Upper lobe of right lung (tissue), 1 donor: Measurements from ENCODE around the gene CDH13. TPM values are rescaled to one million over a fixed set of nuclear protein-coding genes. Genes with fewer than 3 reads are reported as not detected.

Experiments used
- ATAC-seq: fragments of 200-7000 bp; cut with Tn5 transposase; one replicate; pipeline ENCODE4 v1.9.1; 2020; ENCODE audit warnings: mild to moderate bottlenecking, moderate library complexity
- DNase-seq: peaks from one replicate; pipeline ENCODE4 v3.0.0-alpha.2; 2020
- H3K27ac ChIP-seq: fragments of 200-600 bp; one replicate; pipeline ENCODE4 v1.8.0; 2022
- H3K27me3 ChIP-seq: fragments of 200-600 bp; one replicate; pipeline ENCODE4 v1.8.0; 2022; ENCODE audit warnings: mild to moderate bottlenecking
- H3K36me3 ChIP-seq: fragments of 200-600 bp; one replicate; pipeline ENCODE4 v1.8.0; 2022
- H3K4me1 ChIP-seq: fragments of 200-600 bp; one replicate; pipeline ENCODE4 v1.8.0; 2022
- H3K4me3 ChIP-seq: fragments of 200-600 bp; one replicate; pipeline ENCODE4 v1.8.0; 2022; ENCODE audit warnings: mild to moderate bottlenecking
- H3K9me3 ChIP-seq: fragments of 200-600 bp; one replicate; pipeline ENCODE4 v1.8.0; 2022
- CTCF ChIP-seq: fragments of 200-600 bp; IDR thresholded peaks from one replicate; pipeline ENCODE4 v1.8.0; 2022; ENCODE audit warnings: antibody characterized with exemption
- intact Hi-C: fragments of 100-400 bp; cut with DNase I; formaldehyde crosslinking; loops from one replicate; pipeline ENCODE4 v1.11.0; 2022
- total RNA-seq: library from RNA; stranded (reverse); fragmentation: NEBNext Ultra II Directional; extraction: Animal tissue kit (Norgen Biotek cat#: 25700); gene quantifications from one replicate; pipeline ENCODE4 v1.2.1, GENCODE V29; 2021
- donor health status: DM: no; HTN: yes; CAD: no; lungs with severe emphysema.

Gene CDH13
- total RNA-seq, 1 donor from 2014 or later = 27.2 TPM

- Histone ChIP-seq H3K9me3 (no peaks in the 10 kb centered on the region), H3K27me3 (peaks cover 5% of the 10 kb centered on the region), H3K4me1 (no peaks in the 10 kb centered on the region), H3K36me3 (no peaks in the 10 kb centered on the region), H3K27ac (no peak overlapping the region), H3K4me3 (no peak overlapping the region)
- TF ChIP-seq CTCF = no peak
- intact Hi-C loops = no loop called here
- ATAC-seq (no peak), DNase-seq (no peak)
Observed at GRCh38 chr16:82801361-82801760, 174.6 kb downstream of the CDH13 start.

GRCh38 chr16:82805866-82806265 lies 179.1 kb downstream of the CDH13 start:
- H3K27me3 ChIP-seq = peaks cover 5% of the 10 kb centered on the region
- H3K36me3 ChIP-seq = no peaks in the 10 kb centered on the region
- H3K27ac ChIP-seq = no peak overlapping the region
- H3K9me3 ChIP-seq = no peaks in the 10 kb centered on the region
- intact Hi-C loops = no loop called here
- no peak for TF ChIP-seq CTCF
- no peak overlapping the region for H3K4me3 ChIP-seq
- no peaks in the 10 kb centered on the region for H3K4me1 ChIP-seq
- DNase-seq (no peak), ATAC-seq (no peak)

- ATAC-seq = no peak
- intact Hi-C loops = no loop called here
- Histone ChIP-seq H3K4me1 (no peaks in the 10 kb centered on the region), H3K9me3 (no peaks in the 10 kb centered on the region), H3K27ac (no peak overlapping the region), H3K27me3 (peaks cover 5% of the 10 kb centered on the region), H3K36me3 (no peaks in the 10 kb centered on the region), H3K4me3 (no peak overlapping the region)
- no peak for TF ChIP-seq CTCF
- no peak for DNase-seq
Observed at GRCh38 chr16:82807311-82807710, 180.5 kb downstream of the CDH13 start.

- no peaks in the 10 kb centered on the region for H3K4me1 ChIP-seq
- ATAC-seq = no peak
- H3K27me3 ChIP-seq = peaks cover 5% of the 10 kb centered on the region
- TF ChIP-seq CTCF = no peak
- no peaks in the 10 kb centered on the region for H3K9me3 ChIP-seq
- no peak for DNase-seq
- intact Hi-C loops = no loop called here
- H3K4me3 ChIP-seq = no peak overlapping the region
- no peak overlapping the region for H3K27ac ChIP-seq
- no peaks in the 10 kb centered on the region for H3K36me3 ChIP-seq
Observed at GRCh38 chr16:82808036-82808435, 181.3 kb downstream of the CDH13 start.

GRCh38 chr16:82810077-82810476 lies 183.3 kb downstream of the CDH13 start:
- no peak overlapping the region for H3K27ac ChIP-seq
- intact Hi-C loops = no loop called here
- no peak for DNase-seq
- no peak for TF ChIP-seq CTCF
- no peaks in the 10 kb centered on the region for H3K36me3 ChIP-seq
- H3K9me3 ChIP-seq = no peaks in the 10 kb centered on the region
- no peak for ATAC-seq
- H3K4me3 ChIP-seq = no peak overlapping the region
- H3K27me3 ChIP-seq = no peaks in the 10 kb centered on the region
- H3K4me1 ChIP-seq = no peaks in the 10 kb centered on the region

- Histone ChIP-seq H3K9me3 (no peaks in the 10 kb centered on the region), H3K4me3 (no peak overlapping the region), H3K4me1 (no peaks in the 10 kb centered on the region), H3K36me3 (no peaks in the 10 kb centered on the region), H3K27me3 (no peaks in the 10 kb centered on the region), H3K27ac (no peak overlapping the region)
- DNase-seq (no peak), ATAC-seq (no peak)
- TF ChIP-seq CTCF = no peak
- intact Hi-C loops = no loop called here
Observed at GRCh38 chr16:82814059-82814458, 187.3 kb downstream of the CDH13 start.
